Ascending aorta (tissue), 2 donors: ENCODE data around the gene ADCY9. TPM values are rescaled to one million over a fixed set of nuclear protein-coding genes. Genes with fewer than 3 reads are reported as not detected.
"Not testable (repeated sequence)": the region's sequence is repeated elsewhere in the genome, so short reads cannot be mapped to it uniquely, and the experiment has no call there.

ENCODE experiments used
- DNase-seq, 2 donors: peaks; one replicate each; pipeline ENCODE4 v3.0.0-alpha.2; 2019; ENCODE audit warnings: low spot score in 2 of 2
- H3K27ac ChIP-seq, 2 donors: fragments of 200-600 bp; sonication (generic); one replicate each; pipeline ENCODE4 v1.5.1; 2016 to 2017; ENCODE audit warnings: mild to moderate bottlenecking in 1 of 2
- H3K27me3 ChIP-seq: fragments of 200-600 bp; sonication (generic); one replicate; pipeline ENCODE4 v1.5.1; 2017
- H3K36me3 ChIP-seq, 2 donors: fragments of 200-600 bp; sonication (generic); one replicate each; pipeline ENCODE4 v1.5.1; 2016
- H3K4me1 ChIP-seq, 2 donors: fragments of 200-600 bp; sonication (generic); one replicate each; pipeline ENCODE4 v1.5.1; 2016 to 2017; ENCODE audit warnings: mild to moderate bottlenecking in 1 of 2
- H3K4me3 ChIP-seq, 2 donors: fragments of 200-600 bp; sonication (generic); one replicate each; pipeline ENCODE4 v1.5.1; 2016 to 2017; ENCODE audit warnings: mild to moderate bottlenecking in 1 of 2
- H3K9me3 ChIP-seq, 2 donors: fragments of 200-600 bp; sonication (generic); one replicate each; pipeline ENCODE4 v1.5.1; 2016
- intact Hi-C: fragments of 100-400 bp; cut with DNase I; formaldehyde crosslinking; loops from one replicate; pipeline ENCODE4 v1.15.1; 2023
- total RNA-seq: library from RNA; depleted of rRNA; stranded (reverse); fragments of >200 nt; gene quantifications from one replicate; pipeline ENCODE4 v1.1.0, GENCODE V29; 2016
- TF ChIP-seq, protein P1 (sequence below), 3 experiments: fragments of 200-600 bp in 2 of 3; fragments of 450-650 bp in 1 of 3; sonication (generic) in 2 of 3; IDR thresholded peaks; one replicate each; pipeline ENCODE4 v1.5.1; 2016 to 2019; ENCODE audit warnings: antibody characterized with exemption in 3 of 3, mild to moderate bottlenecking in 1 of 3, moderate library complexity in 1 of 3

Gene ADCY9
- total RNA-seq, 1 donor from 2014 or later: 49.7 TPM

DNA sequence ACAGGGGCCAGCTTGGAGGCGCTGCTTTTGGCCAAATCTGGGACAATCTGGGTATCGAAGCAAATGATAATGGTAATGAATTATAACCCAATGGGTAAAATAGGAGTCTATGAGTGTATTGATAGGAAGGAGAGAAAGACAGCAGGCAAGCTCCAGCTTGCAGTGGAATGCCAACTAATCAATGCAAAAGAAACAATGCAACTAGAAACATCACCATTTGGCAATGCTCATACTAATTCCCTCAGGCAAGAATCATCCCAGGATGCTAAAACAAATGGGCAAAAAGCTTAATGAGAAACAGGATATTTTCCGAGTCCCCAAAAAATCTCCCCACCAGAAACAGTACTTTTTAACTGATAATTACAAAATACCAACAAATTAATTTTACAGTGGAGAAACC is 64.7 kb downstream of the ADCY9 start:
- H3K36me3 ChIP-seq: no peaks in the 10 kb centered on the region

DNA sequence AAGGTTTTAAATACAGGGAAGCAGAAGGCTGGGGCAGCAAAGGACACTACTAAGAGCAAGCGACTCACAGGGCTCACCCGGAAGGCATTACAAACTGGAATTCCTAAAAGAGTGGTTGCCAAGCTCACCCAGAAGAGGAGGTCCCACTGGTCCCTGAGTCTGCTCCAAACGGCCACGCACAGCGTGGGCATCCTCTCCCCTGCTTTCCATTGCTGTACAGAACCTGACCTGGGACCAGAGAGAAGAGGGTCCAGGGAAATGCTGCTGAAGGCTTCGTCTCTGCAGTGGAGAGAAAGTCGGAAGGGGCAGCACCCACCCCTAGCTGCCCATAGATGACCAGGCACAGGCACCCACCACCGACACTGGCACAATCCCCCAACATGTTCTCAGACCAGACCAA is 67.2 kb downstream of the ADCY9 start:
- no peak for DNase-seq
- Histone ChIP-seq H3K36me3 (no peaks in the 10 kb centered on the region), H3K27me3 (no peaks in the 10 kb centered on the region), H3K9me3 (no peaks in the 10 kb centered on the region), H3K4me3 (no peak overlapping the region), H3K4me1 (peaks cover 5 to 16% of the 10 kb centered on the region in 2 donors), H3K27ac (peak overlapping the region; percentile 22 to 34)
- TF ChIP-seq, protein P1, sequence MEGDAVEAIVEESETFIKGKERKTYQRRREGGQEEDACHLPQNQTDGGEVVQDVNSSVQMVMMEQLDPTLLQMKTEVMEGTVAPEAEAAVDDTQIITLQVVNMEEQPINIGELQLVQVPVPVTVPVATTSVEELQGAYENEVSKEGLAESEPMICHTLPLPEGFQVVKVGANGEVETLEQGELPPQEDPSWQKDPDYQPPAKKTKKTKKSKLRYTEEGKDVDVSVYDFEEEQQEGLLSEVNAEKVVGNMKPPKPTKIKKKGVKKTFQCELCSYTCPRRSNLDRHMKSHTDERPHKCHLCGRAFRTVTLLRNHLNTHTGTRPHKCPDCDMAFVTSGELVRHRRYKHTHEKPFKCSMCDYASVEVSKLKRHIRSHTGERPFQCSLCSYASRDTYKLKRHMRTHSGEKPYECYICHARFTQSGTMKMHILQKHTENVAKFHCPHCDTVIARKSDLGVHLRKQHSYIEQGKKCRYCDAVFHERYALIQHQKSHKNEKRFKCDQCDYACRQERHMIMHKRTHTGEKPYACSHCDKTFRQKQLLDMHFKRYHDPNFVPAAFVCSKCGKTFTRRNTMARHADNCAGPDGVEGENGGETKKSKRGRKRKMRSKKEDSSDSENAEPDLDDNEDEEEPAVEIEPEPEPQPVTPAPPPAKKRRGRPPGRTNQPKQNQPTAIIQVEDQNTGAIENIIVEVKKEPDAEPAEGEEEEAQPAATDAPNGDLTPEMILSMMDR (IDR thresholded peaks at IDR 0.05): no peak
- intact Hi-C loops: no loop called here

More for the DNA sequence above, 64.7 kb downstream of the ADCY9 start:
- H3K4me3 ChIP-seq: no peak overlapping the region
- TF ChIP-seq, protein P1 (IDR thresholded peaks at IDR 0.05): no peak
- DNase-seq: no peak
- no peaks in the 10 kb centered on the region for H3K27me3 ChIP-seq
- H3K27ac ChIP-seq: peak overlapping the region; percentile 37 to 48
- intact Hi-C loops: loop anchor here (5.0 kb wide), 2 partner anchors 54 to 99 kb away; no protein-coding TSS in a partner anchor
- peaks cover 3 to 18% of the 10 kb centered on the region in 2 donors for H3K4me1 ChIP-seq
- H3K9me3 ChIP-seq: no peaks in the 10 kb centered on the region

DNA sequence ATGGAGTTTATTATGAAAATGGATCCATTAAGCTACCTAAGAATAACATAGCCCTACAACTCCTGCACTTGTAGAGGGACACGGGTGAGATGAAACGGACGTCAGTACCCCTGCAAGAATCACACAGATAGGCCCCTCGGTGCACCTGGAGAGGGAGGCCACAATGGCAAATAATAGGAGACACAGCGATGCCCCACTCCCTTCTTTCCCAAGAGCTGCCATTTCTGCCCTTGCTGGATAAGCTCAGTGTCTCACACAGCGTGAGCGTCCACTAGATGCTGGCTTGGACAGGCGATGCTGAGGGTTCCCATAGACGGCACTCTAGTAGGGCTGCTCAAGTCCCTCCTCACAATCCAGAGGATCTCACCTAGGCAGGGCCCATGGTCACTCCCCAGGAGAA is 67.8 kb downstream of the ADCY9 start:
- Histone ChIP-seq H3K36me3 (no peaks in the 10 kb centered on the region), H3K27ac (peak overlapping the region; percentile 22 to 34), H3K4me1 (peaks cover 6 to 18% of the 10 kb centered on the region in 2 donors), H3K4me3 (no peak overlapping the region), H3K27me3 (no peaks in the 10 kb centered on the region), H3K9me3 (no peaks in the 10 kb centered on the region)
- DNase-seq: peak in 1 of 2 donors; percentile 51
- TF ChIP-seq, protein P1 (IDR thresholded peaks at IDR 0.05): no peak
- intact Hi-C loops: no loop called here

- H3K4me1 ChIP-seq: peaks cover 3 to 27% of the 10 kb centered on the region in 2 donors
- TF ChIP-seq, protein P1 (IDR thresholded peaks at IDR 0.05): no peak
These were observed 70.0 kb downstream of the ADCY9 start for GRCh38 chr16:4046221-4046620.

DNA sequence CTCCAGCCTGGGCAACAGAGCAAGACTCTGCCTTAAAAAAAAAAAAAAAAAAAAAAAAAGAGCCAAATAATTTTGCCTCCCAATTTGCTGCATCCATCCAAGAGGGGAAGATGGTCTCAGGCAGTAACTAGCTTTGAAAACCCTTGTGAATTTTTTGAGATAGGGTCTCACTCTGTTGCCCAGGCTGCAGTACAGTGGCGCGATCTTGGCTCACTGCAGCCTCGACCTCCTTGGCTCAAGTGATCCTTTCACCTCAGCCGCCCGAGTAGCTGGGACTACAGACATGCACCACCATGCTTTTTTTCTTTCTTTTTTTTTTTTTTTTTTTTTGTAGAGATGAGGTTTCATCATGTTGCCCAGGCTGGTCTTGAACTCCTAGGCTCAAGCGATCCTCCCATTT is 70.7 kb downstream of the ADCY9 start:
- intact Hi-C loops, H3K4me3 ChIP-seq, H3K27me3 ChIP-seq, H3K9me3 ChIP-seq, H3K36me3 ChIP-seq: not testable (repeated sequence)
- peak in 1 of 2 donors; percentile 34 for DNase-seq
- peaks cover 3 to 27% of the 10 kb centered on the region in 2 donors for H3K4me1 ChIP-seq
- H3K27ac ChIP-seq: peak overlapping the region in 1 of 2 donors; percentile 66

More at GRCh38 chr16:4046221-4046620, 70.0 kb downstream of the ADCY9 start:
- Histone ChIP-seq H3K27me3 (no peaks in the 10 kb centered on the region), H3K36me3 (no peaks in the 10 kb centered on the region), H3K9me3 (no peaks in the 10 kb centered on the region), H3K27ac (no peak overlapping the region), H3K4me3 (no peak overlapping the region)
- intact Hi-C loops: no loop called here
- peak in 1 of 2 donors; percentile 56 for DNase-seq

GRCh38 chr16:4042581-4042980 is 73.7 kb downstream of the ADCY9 start:
- Histone ChIP-seq H3K9me3 (no peaks in the 10 kb centered on the region), H3K27ac (peak overlapping the region; percentile 61 to 64), H3K36me3 (no peaks in the 10 kb centered on the region), H3K27me3 (no peaks in the 10 kb centered on the region), H3K4me1 (peaks cover 3 to 27% of the 10 kb centered on the region in 2 donors), H3K4me3 (peak overlapping the region in 1 of 2 donors; percentile 20)
- TF ChIP-seq, protein P1 (IDR thresholded peaks at IDR 0.05): no peak
- intact Hi-C loops: no loop called here
- no peak for DNase-seq
